CD4-positive, alpha-beta memory T cell (primary cell): ENCODE results near the gene CORIN. TPM values are rescaled to one million over a fixed set of nuclear protein-coding genes. Genes with fewer than 3 reads are reported as not detected.

ENCODE experiments used
- CTCF ChIA-PET: fragments of 350-600 bp; sonication (Branson Sonifier 250); formaldehyde crosslinking; loops from one replicate; lab custom pipeline; 2021; ENCODE audit warnings: inconsistent platforms; ENCODE audit not compliant: partially characterized antibody; lab: Charles Lee
- POLR2A ChIA-PET: fragments of 350-600 bp; sonication (Branson Sonifier 250); formaldehyde crosslinking; loops from one replicate; lab custom pipeline; 2021; ENCODE audit not compliant: partially characterized antibody; lab: Charles Lee
- DNase-seq, 5 donors: peaks; one replicate each; pipeline versions ENCODE4 v3.0.0 to v3.0.0-alpha.2; 2020 to 2022; ENCODE audit warnings: mixed read lengths in 1 of 5
- H3K27ac ChIP-seq: one replicate; pipeline ENCODE4 v1.7.0; 2013; ENCODE audit warnings: low read depth, low read length
- H3K27me3 ChIP-seq: 2 replicates; pipeline ENCODE4 v1.7.0; 2013; ENCODE audit warnings: mild to moderate bottlenecking, low read length, moderate library complexity; ENCODE audit not compliant: insufficient read depth
- H3K36me3 ChIP-seq: 2 replicates; pipeline ENCODE4 v1.7.0; 2013; ENCODE audit warnings: mild to moderate bottlenecking, low read length, moderate library complexity; ENCODE audit not compliant: insufficient read depth
- H3K4me1 ChIP-seq: 2 replicates; pipeline ENCODE4 v1.7.0; 2013; ENCODE audit warnings: mild to moderate bottlenecking, low read length, moderate library complexity; ENCODE audit not compliant: insufficient read depth
- H3K4me3 ChIP-seq, 2 donors: one replicate each; pipeline ENCODE4 v1.7.0; 2013; ENCODE audit warnings: low read length in 2 of 2, mild to moderate bottlenecking in 1 of 2
- H3K9me3 ChIP-seq, 2 donors: one replicate each; pipeline ENCODE4 v1.7.0; 2013; ENCODE audit warnings: low read length in 2 of 2, control low read depth in 1 of 2; ENCODE audit not compliant: control insufficient read depth in 1 of 2
- H3K27ac Mint-ChIP-seq, 7 donors: one replicate each; pipeline ENCODE4 v1.8.0; 2020 to 2021; ENCODE audit warnings: mixed read lengths in 7 of 7, mild to moderate bottlenecking in 6 of 7, inconsistent platforms in 3 of 7, moderate library complexity in 3 of 7
- H3K27me3 Mint-ChIP-seq, 2 donors: one replicate each; pipeline ENCODE4 v1.8.0; 2020 to 2021; ENCODE audit warnings: mixed read lengths in 2 of 2
- H3K36me3 Mint-ChIP-seq, 2 donors: one replicate each; pipeline ENCODE4 v1.8.0; 2020 to 2021; ENCODE audit warnings: mixed read lengths in 2 of 2, inconsistent platforms in 1 of 2, mild to moderate bottlenecking in 1 of 2
- H3K4me1 Mint-ChIP-seq, 4 donors: one replicate each; pipeline ENCODE4 v1.8.0; 2020 to 2021; ENCODE audit warnings: mixed read lengths in 4 of 4, mild to moderate bottlenecking in 1 of 4
- H3K4me3 Mint-ChIP-seq, 8 donors: one replicate each; pipeline ENCODE4 v1.8.0; 2020 to 2021; ENCODE audit warnings: mixed read lengths in 8 of 8, mild to moderate bottlenecking in 7 of 8, moderate library complexity in 6 of 8, inconsistent platforms in 3 of 8
- H3K9me3 Mint-ChIP-seq, 8 donors: one replicate each; pipeline ENCODE4 v1.8.0; 2020 to 2021; ENCODE audit warnings: mixed read lengths in 8 of 8, mild to moderate bottlenecking in 5 of 8, inconsistent platforms in 3 of 8, moderate library complexity in 1 of 8
- intact Hi-C: fragments of 100-400 bp; cut with micrococcal nuclease; formaldehyde crosslinking; loops from one replicate; pipeline ENCODE4 v1.15.1; 2023
- polyA plus RNA-seq, 2 donors: library from polyadenylated mRNA; unstranded; fragments of 300-500 nt; fragmentation: Illumina TruSeq; gene quantifications; one replicate each; pipeline ENCODE4 v1.2.3, GENCODE V29; 2021
- total RNA-seq, 2 experiments: library from RNA; stranded (reverse); gene quantifications; one replicate each; pipeline ENCODE4 v1.2.3, GENCODE V29; 2021

Gene CORIN
- total and polyA plus RNA-seq, 4 experiments from 2014 or later, result 0.30 to 1.1 (median 0.36) TPM; not detected in 1

- DNase-seq, result no peak
- peaks cover 0 to 22% (median 13%) of the 10 kb centered on the region in 8 donors for H3K9me3 Mint-ChIP-seq
- Histone ChIP-seq H3K4me1 (no peaks in the 10 kb centered on the region), H3K36me3 (no peaks in the 10 kb centered on the region), H3K9me3 (no peaks in the 10 kb centered on the region), H3K4me3 (no peak overlapping the region), H3K27ac (no peak overlapping the region), H3K27me3 (no peaks in the 10 kb centered on the region)
- no peak overlapping the region for H3K4me3 Mint-ChIP-seq
- ChIA-PET POLR2A (no interaction called here), CTCF (no interaction called here)
- no peak overlapping the region for H3K27ac Mint-ChIP-seq
- H3K4me1 Mint-ChIP-seq, result no peaks in the 10 kb centered on the region
- H3K36me3 Mint-ChIP-seq, result peaks cover 2 to 4% of the 10 kb centered on the region in 2 donors
- intact Hi-C loops, result no loop called here
- peaks cover 8 to 14% of the 10 kb centered on the region in 2 donors for H3K27me3 Mint-ChIP-seq
Measured at GRCh38 chr4:47736146-47736545, 101.7 kb downstream of the CORIN start.

GRCh38 chr4:47733302-47734175, 104.3 kb downstream of the CORIN start:
- Histone ChIP-seq H3K27ac (no peak overlapping the region), H3K4me1 (no peaks in the 10 kb centered on the region), H3K4me3 (no peak overlapping the region), H3K9me3 (no peaks in the 10 kb centered on the region), H3K36me3 (no peaks in the 10 kb centered on the region), H3K27me3 (no peaks in the 10 kb centered on the region)
- no peak for DNase-seq
- intact Hi-C loops, result no loop called here
- H3K9me3 Mint-ChIP-seq, result peaks cover 0 to 6% (median 2%) of the 10 kb centered on the region in 8 donors
- H3K27ac Mint-ChIP-seq, result no peak overlapping the region
- ChIA-PET POLR2A (no interaction called here), CTCF (no interaction called here)
- no peaks in the 10 kb centered on the region for H3K36me3 Mint-ChIP-seq
- H3K27me3 Mint-ChIP-seq, result peaks cover 9 to 12% of the 10 kb centered on the region in 2 donors
- no peak overlapping the region for H3K4me3 Mint-ChIP-seq
- H3K4me1 Mint-ChIP-seq, result no peaks in the 10 kb centered on the region

GRCh38 chr4:47731182-47731581, 106.7 kb downstream of the CORIN start:
- Mint-ChIP-seq H3K9me3 (peaks cover 0 to 3% (median 0%) of the 10 kb centered on the region in 8 donors), H3K27me3 (peaks cover 5 to 11% of the 10 kb centered on the region in 2 donors), H3K4me3 (no peak overlapping the region), H3K4me1 (no peaks in the 10 kb centered on the region), H3K27ac (no peak overlapping the region), H3K36me3 (no peaks in the 10 kb centered on the region)
- no peaks in the 10 kb centered on the region for H3K36me3 ChIP-seq
- intact Hi-C loops, result no loop called here
- POLR2A ChIA-PET, result no interaction called here
- CTCF ChIA-PET, result no interaction called here
- no peak for DNase-seq
- no peaks in the 10 kb centered on the region for H3K27me3 ChIP-seq
- no peaks in the 10 kb centered on the region for H3K4me1 ChIP-seq
- H3K4me3 ChIP-seq, result no peak overlapping the region
- no peak overlapping the region for H3K27ac ChIP-seq
- no peaks in the 10 kb centered on the region for H3K9me3 ChIP-seq

- H3K36me3 Mint-ChIP-seq, result no peaks in the 10 kb centered on the region
- no peaks in the 10 kb centered on the region for H3K4me1 ChIP-seq
- H3K27me3 Mint-ChIP-seq, result peaks cover 8 to 11% of the 10 kb centered on the region in 2 donors
- peaks cover 0 to 3% (median 0%) of the 10 kb centered on the region in 8 donors for H3K9me3 Mint-ChIP-seq
- H3K27ac ChIP-seq, result no peak overlapping the region
- no peaks in the 10 kb centered on the region for H3K36me3 ChIP-seq
- H3K4me3 Mint-ChIP-seq, result no peak overlapping the region
- H3K27ac Mint-ChIP-seq, result no peak overlapping the region
- no peak overlapping the region for H3K4me3 ChIP-seq
- no peaks in the 10 kb centered on the region for H3K4me1 Mint-ChIP-seq
- H3K9me3 ChIP-seq, result no peaks in the 10 kb centered on the region
- CTCF ChIA-PET, result interaction anchor here (1.3 to 1.5 kb wide), 2 partner anchors 10 to 13 kb away, joined by 3 read pairs; no protein-coding TSS in a partner anchor
- H3K27me3 ChIP-seq, result no peaks in the 10 kb centered on the region
- intact Hi-C loops, result no loop called here
- DNase-seq, result no peak
- POLR2A ChIA-PET, result no interaction called here
Measured at GRCh38 chr4:47729131-47729680, 108.7 kb downstream of the CORIN start.

GRCh38 chr4:47721892-47722575, 115.8 kb downstream of the CORIN start:
- no peaks in the 10 kb centered on the region for H3K9me3 ChIP-seq
- no peak for DNase-seq
- POLR2A ChIA-PET, result no interaction called here
- H3K4me1 ChIP-seq, result no peaks in the 10 kb centered on the region
- CTCF ChIA-PET, result interaction anchor here (1.7 kb wide), 1 partner anchor 16 kb away, joined by 5 read pairs; no protein-coding TSS in a partner anchor
- Mint-ChIP-seq H3K4me3 (no peak overlapping the region), H3K36me3 (no peaks in the 10 kb centered on the region), H3K4me1 (no peaks in the 10 kb centered on the region), H3K9me3 (no peaks in the 10 kb centered on the region), H3K27me3 (peaks cover 9 to 15% of the 10 kb centered on the region in 2 donors), H3K27ac (peak overlapping the region in 1 of 7 donors; percentile 21)
- no peaks in the 10 kb centered on the region for H3K27me3 ChIP-seq
- H3K4me3 ChIP-seq, result no peak overlapping the region
- intact Hi-C loops, result no loop called here
- H3K36me3 ChIP-seq, result no peaks in the 10 kb centered on the region
- no peak overlapping the region for H3K27ac ChIP-seq

DNA sequence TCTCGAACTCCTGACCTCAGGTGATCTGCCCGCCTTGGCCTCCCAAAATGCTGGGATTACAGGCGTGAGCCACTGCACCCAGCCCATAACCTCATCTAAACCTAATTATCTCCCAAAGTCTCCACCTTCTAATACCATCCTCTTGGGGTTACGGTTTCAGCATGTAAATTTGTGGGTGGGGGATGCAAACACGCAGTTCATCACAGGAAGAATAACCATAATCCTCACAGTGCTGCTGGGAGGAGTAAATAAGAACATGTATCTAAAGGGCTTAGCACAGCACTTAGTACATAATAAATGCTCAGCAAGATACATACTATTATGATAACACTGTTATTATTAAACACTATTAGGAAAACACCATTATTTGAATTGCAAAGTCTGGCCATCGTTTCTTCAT, 116.4 kb downstream of the CORIN start:
- no peaks in the 10 kb centered on the region for H3K9me3 Mint-ChIP-seq
- no peak for DNase-seq
- H3K27me3 ChIP-seq, result no peaks in the 10 kb centered on the region
- no peak overlapping the region for H3K4me3 Mint-ChIP-seq
- H3K36me3 Mint-ChIP-seq, result no peaks in the 10 kb centered on the region
- no peaks in the 10 kb centered on the region for H3K4me1 Mint-ChIP-seq
- POLR2A ChIA-PET, result no interaction called here
- no peaks in the 10 kb centered on the region for H3K36me3 ChIP-seq
- H3K27ac Mint-ChIP-seq, result no peak overlapping the region
- no peak overlapping the region for H3K4me3 ChIP-seq
- H3K27ac ChIP-seq, result no peak overlapping the region
- CTCF ChIA-PET, result no interaction called here
- intact Hi-C loops, result no loop called here
- no peaks in the 10 kb centered on the region for H3K9me3 ChIP-seq
- H3K27me3 Mint-ChIP-seq, result peaks cover 9 to 15% of the 10 kb centered on the region in 2 donors
- H3K4me1 ChIP-seq, result no peaks in the 10 kb centered on the region

- Histone ChIP-seq H3K36me3 (no peaks in the 10 kb centered on the region), H3K9me3 (no peaks in the 10 kb centered on the region), H3K4me3 (no peak overlapping the region), H3K27me3 (no peaks in the 10 kb centered on the region), H3K4me1 (no peaks in the 10 kb centered on the region), H3K27ac (no peak overlapping the region)
- no peak overlapping the region for H3K4me3 Mint-ChIP-seq
- H3K27ac Mint-ChIP-seq, result no peak overlapping the region
- no peaks in the 10 kb centered on the region for H3K4me1 Mint-ChIP-seq
- no peaks in the 10 kb centered on the region for H3K9me3 Mint-ChIP-seq
- no peak for DNase-seq
- intact Hi-C loops, result no loop called here
- POLR2A ChIA-PET, result no interaction called here
- no peaks in the 10 kb centered on the region for H3K36me3 Mint-ChIP-seq
- CTCF ChIA-PET, result no interaction called here
- H3K27me3 Mint-ChIP-seq, result peaks cover 8 to 15% of the 10 kb centered on the region in 2 donors
Measured at GRCh38 chr4:47720787-47721186, 117.1 kb downstream of the CORIN start.
